IMR-90 (cell line): Measurements from ENCODE around the gene HPSE. TPM values are rescaled to one million over a fixed set of nuclear protein-coding genes. Genes with fewer than 3 reads are reported as not detected.

Experiments used
- ATAC-seq: fragments of 200-7000 bp; cut with Tn5 transposase; 2 replicates; pipeline ENCODE4 v1.9.1; 2020; ENCODE audit warnings: low read depth, mild to moderate bottlenecking, moderate library complexity
- BruUV-seq: library from RNA; stranded (reverse); fragments of 400-500 nt; replicated peaks from 2 replicates; lab custom pipeline; 2021; lab: Mats Ljungman, UMichigan
- CTCF ChIA-PET: fragments of 300-600 bp; formaldehyde crosslinking; extraction: SDS; loops from one replicate; lab custom pipeline; 2021; ENCODE audit warnings: antibody characterized with exemption; lab: Yijun Ruan, JAX
- POLR2A ChIA-PET: fragments of 300-600 bp; sonication (Branson Sonifier 250); formaldehyde crosslinking; loops from one replicate; lab custom pipeline; 2022; ENCODE audit warnings: antibody characterized with exemption; ENCODE audit not compliant: unreplicated experiment; lab: Charles Lee
- DNase-seq: peaks from one replicate; pipeline ENCODE4 v3.0.0; 2013
- H2AFZ ChIP-seq: replicated peaks from 2 replicates; pipeline ENCODE3; 2013; ENCODE audit warnings: low read length, mild to moderate bottlenecking; ENCODE audit not compliant: poor library complexity
- H2AK5ac ChIP-seq: 2 replicates; pipeline ENCODE4 v1.6.1; 2013; ENCODE audit warnings: low read depth, low read length, inconsistent platforms
- H2AK9ac ChIP-seq: replicated peaks from 2 replicates; pipeline ENCODE3; 2013; ENCODE audit warnings: mild to moderate bottlenecking, low read depth, low read length, moderate library complexity; ENCODE audit not compliant: poor library complexity
- H2BK120ac ChIP-seq: 2 replicates; pipeline ENCODE4 v1.6.1; 2013; ENCODE audit warnings: low read depth, low read length, inconsistent platforms
- H2BK15ac ChIP-seq: 3 replicates; pipeline ENCODE4 v1.6.1; 2013; ENCODE audit warnings: low read depth, low read length, inconsistent platforms
- H2BK20ac ChIP-seq: 2 replicates; pipeline ENCODE4 v1.6.1; 2013; ENCODE audit warnings: low read depth, mild to moderate bottlenecking, inconsistent platforms, low read length, moderate library complexity
- H2BK5ac ChIP-seq: 2 replicates; pipeline ENCODE4 v1.6.1; 2013; ENCODE audit warnings: mild to moderate bottlenecking, low read depth, low read length, inconsistent platforms; ENCODE audit not compliant: poor library complexity, severe bottlenecking
- H3K14ac ChIP-seq: replicated peaks from 2 replicates; pipeline ENCODE4 v1.6.1; 2013; ENCODE audit warnings: low read depth, low read length, inconsistent platforms
- H3K18ac ChIP-seq: 2 replicates; pipeline ENCODE4 v1.6.1; 2013; ENCODE audit warnings: low read depth, low read length, control low read depth
- H3K23ac ChIP-seq: 2 replicates; pipeline ENCODE4 v1.6.1; 2013; ENCODE audit warnings: low read depth, low read length, inconsistent platforms
- H3K27ac ChIP-seq: 2 replicates; pipeline ENCODE4 v1.5.1; 2013; ENCODE audit warnings: mild to moderate bottlenecking, control low read depth, low read length; ENCODE audit not compliant: insufficient read depth
- H3K27me3 ChIP-seq: 2 replicates; pipeline ENCODE4 v1.6.1; 2013; ENCODE audit warnings: low read length; ENCODE audit not compliant: control insufficient read depth, insufficient read depth
- H3K36me3 ChIP-seq: 2 replicates; pipeline ENCODE4 v1.6.1; 2013; ENCODE audit warnings: low read length, mixed read lengths; ENCODE audit not compliant: control insufficient read depth, insufficient read depth
- H3K4ac ChIP-seq: 2 replicates; pipeline ENCODE4 v1.6.1; 2013; ENCODE audit warnings: low read depth, low read length, inconsistent platforms
- H3K4me1 ChIP-seq: 2 replicates; pipeline ENCODE4 v1.6.1; 2013; ENCODE audit warnings: low read length, mixed read lengths; ENCODE audit not compliant: control insufficient read depth, insufficient read depth
- H3K4me2 ChIP-seq: 2 replicates; pipeline ENCODE4 v1.6.1; 2013; ENCODE audit warnings: low read depth, mild to moderate bottlenecking, control low read depth, low read length, moderate library complexity
- H3K4me3 ChIP-seq: 2 replicates; pipeline ENCODE4 v1.5.1; 2013; ENCODE audit warnings: low read depth, mild to moderate bottlenecking, control low read depth, low read length, moderate library complexity; ENCODE audit not compliant: insufficient read depth
- H3K56ac ChIP-seq: 2 replicates; pipeline ENCODE4 v1.6.1; 2013; ENCODE audit warnings: low read length, inconsistent platforms; ENCODE audit not compliant: insufficient read depth; ENCODE audit errors: extremely low read depth
- H3K79me1 ChIP-seq, 2 experiments: 2 replicates each; pipeline ENCODE4 v1.6.1; 2013; ENCODE audit warnings: low read length in 2 of 2, inconsistent platforms in 1 of 2, low read depth in 1 of 2
- H3K9ac ChIP-seq: 2 replicates; pipeline ENCODE4 v1.6.1; 2013; ENCODE audit warnings: low read depth, low read length, control low read depth
- H3K9me1 ChIP-seq: 2 replicates; pipeline ENCODE4 v1.6.1; 2013; ENCODE audit warnings: low read length, inconsistent platforms; ENCODE audit not compliant: insufficient read depth
- H3K9me3 ChIP-seq: 2 replicates; pipeline ENCODE4 v1.6.1; 2013; ENCODE audit warnings: low read length; ENCODE audit not compliant: control insufficient read depth, insufficient read depth
- H4K20me1 ChIP-seq: 2 replicates; pipeline ENCODE4 v1.6.1; 2013; ENCODE audit warnings: low read length, inconsistent platforms; ENCODE audit not compliant: insufficient read depth
- H4K5ac ChIP-seq: 2 replicates; pipeline ENCODE4 v1.6.1; 2013; ENCODE audit warnings: mild to moderate bottlenecking, low read depth, low read length, control low read depth
- H4K8ac ChIP-seq, 2 experiments: 2 replicates each; pipeline ENCODE4 v1.6.1; 2013; ENCODE audit warnings: low read depth in 2 of 2, low read length in 2 of 2, control low read depth in 1 of 2, inconsistent platforms in 1 of 2
- H4K91ac ChIP-seq: 2 replicates; pipeline ENCODE4 v1.6.1; 2013; ENCODE audit warnings: low read depth, low read length, inconsistent platforms; ENCODE audit not compliant: insufficient read depth
- BHLHE40 ChIP-seq: fragments of 150-350 bp; IDR thresholded peaks from 2 replicates; pipeline ENCODE4 v1.6.1; 2016; ENCODE audit warnings: mild to moderate bottlenecking, low read depth, low read length
- CEBPB ChIP-seq: IDR thresholded peaks from 2 replicates; pipeline ENCODE4 v1.6.1; 2012; ENCODE audit warnings: low read depth, low read length, improper control_type of control experiment
- CHD1 ChIP-seq: IDR thresholded peaks from 2 replicates; pipeline ENCODE4 v1.6.1; 2012; ENCODE audit warnings: low read depth, low read length, improper control_type of control experiment
- CTCF ChIP-seq: conservative IDR thresholded peaks from 2 replicates; pipeline ENCODE4 v1.5.1; 2012; ENCODE audit warnings: mild to moderate bottlenecking, low read depth, low read length, improper control_type of control experiment
- ELK1 ChIP-seq: fragments of 150-350 bp; IDR thresholded peaks from 2 replicates; pipeline ENCODE4 v1.6.1; 2016; ENCODE audit warnings: low read depth, mild to moderate bottlenecking, low read length, moderate library complexity, borderline replicate concordance
- FOS ChIP-seq: fragments of 150-350 bp; IDR thresholded peaks from 2 replicates; pipeline ENCODE4 v1.6.1; 2016; ENCODE audit warnings: low read depth, low read length
- MAFK ChIP-seq: IDR thresholded peaks from 2 replicates; pipeline ENCODE4 v1.6.1; 2012; ENCODE audit warnings: low read depth, low read length, improper control_type of control experiment
- MAZ ChIP-seq: IDR thresholded peaks from 2 replicates; pipeline ENCODE4 v1.6.1; 2012; ENCODE audit warnings: low read depth, mild to moderate bottlenecking, low read length, improper control_type of control experiment, moderate library complexity, borderline replicate concordance
- MXI1 ChIP-seq: IDR thresholded peaks from 2 replicates; pipeline ENCODE4 v1.6.1; 2012; ENCODE audit warnings: low read depth, mild to moderate bottlenecking, low read length, moderate library complexity, borderline replicate concordance
- NFE2L2 ChIP-seq: fragments of 150-350 bp; IDR thresholded peaks from 2 replicates; pipeline ENCODE4 v1.6.1; 2016; ENCODE audit warnings: low read depth, mild to moderate bottlenecking, low read length
- POLR2A ChIP-seq: IDR thresholded peaks from 2 replicates; pipeline ENCODE4 v1.6.1; 2012; ENCODE audit warnings: mild to moderate bottlenecking, low read depth, low read length
- RAD21 ChIP-seq: IDR thresholded peaks from 2 replicates; pipeline ENCODE4 v1.6.1; 2012; ENCODE audit warnings: low read length, improper control_type of control experiment
- RCOR1 ChIP-seq: IDR thresholded peaks from 2 replicates; pipeline ENCODE4 v1.6.1; 2012; ENCODE audit warnings: mild to moderate bottlenecking, low read length, improper control_type of control experiment; ENCODE audit not compliant: insufficient replicate concordance
- RFX5 ChIP-seq: IDR thresholded peaks from 2 replicates; pipeline ENCODE4 v1.8.0; 2012; ENCODE audit warnings: low read depth, mild to moderate bottlenecking, low read length, moderate library complexity
- SMC3 ChIP-seq: fragments of 150-350 bp; IDR thresholded peaks from 2 replicates; pipeline ENCODE4 v1.6.1; 2016; ENCODE audit warnings: low read depth, mild to moderate bottlenecking, antibody characterized with exemption, low read length, moderate library complexity
- USF2 ChIP-seq: fragments of 150-350 bp; IDR thresholded peaks from 2 replicates; pipeline ENCODE4 v1.6.1; 2017; ENCODE audit warnings: mild to moderate bottlenecking, antibody characterized with exemption, low read length, low read depth
- WGBS, 2 experiments: methylation state at CpG; one replicate each; pipeline versions ENCODE4 v1.1.5 to v1.1.7; 2013; ENCODE audit warnings: missing lambda C conversion rate in 2 of 2; ENCODE audit not compliant: insufficient read length in 1 of 2; ENCODE audit errors: extremely low coverage in 2 of 2; 5-methylcytosine and 5-hydroxymethylcytosine counted together
- dilution Hi-C: fragments of 300-500 bp; cut with HindIII; formaldehyde crosslinking; loops from one replicate; pipeline ENCODE4 v1.14.3; 2018; ENCODE audit warnings: low sequenced_read_pairs; ENCODE audit not compliant: unreplicated experiment
- in situ Hi-C: fragments of 300-500 bp; cut with MboI; formaldehyde crosslinking; loops from 3 replicates; pipeline ENCODE4 v1.14.3; 2019; ENCODE audit warnings: low sequenced_read_pairs, inconsistent platforms, mixed read lengths
- intact Hi-C: fragments of 100-400 bp; cut with micrococcal nuclease; formaldehyde crosslinking; loops from 2 replicates; pipeline ENCODE4 v1.10.0; 2022
- polyA plus RNA-seq, 3 experiments: library from polyadenylated mRNA; depleted of rRNA; stranded (reverse); fragments of >200 nt; gene quantifications; 2 replicates each; pipeline ENCODE4 v1.2.3, GENCODE V29; 2012; ENCODE audit warnings: low replicate concordance in 1 of 3
- total RNA-seq: library from RNA; depleted of rRNA; stranded (reverse); fragments of >200 nt; gene quantifications from 2 replicates; pipeline ENCODE4 v1.2.3, GENCODE V29; 2012

Gene HPSE
- total and polyA plus RNA-seq, 2 of the 4 experiments (the other 2 are of a cell fraction), result under 0.01 to 0.09 TPM

- CTCF ChIA-PET, result interaction anchor here (1.1 to 1.9 kb wide), 2 partner anchors 8 to 13 kb away, joined by 3 to 5 read pairs; no protein-coding TSS in a partner anchor
Observed at GRCh38 chr4:83370640-83370906, 35.9 kb upstream of the HPSE start.

More at GRCh38 chr4:83370640-83370906, 35.9 kb upstream of the HPSE start:
- Histone ChIP-seq H3K27me3 (peaks cover 18% of the 10 kb centered on the region), H3K4ac (no peak overlapping the region), H3K4me2 (no peak overlapping the region), H3K23ac (no peak overlapping the region), H2AFZ (no peak overlapping the region), H2AK9ac (no peak overlapping the region), H4K91ac (no peak overlapping the region), H3K4me1 (no peaks in the 10 kb centered on the region), H3K4me3 (no peak overlapping the region), H3K9me1 (no peaks in the 10 kb centered on the region), H2BK15ac (no peak overlapping the region), H4K20me1 (no peaks in the 10 kb centered on the region), H2BK5ac (no peak overlapping the region), H4K5ac (no peak overlapping the region), H3K27ac (no peak overlapping the region), H3K9ac (no peak overlapping the region), H4K8ac (no peak overlapping the region), H3K14ac (no peak overlapping the region), H3K56ac (no peak overlapping the region), H2BK20ac (no peak overlapping the region), H3K79me1 (no peaks in the 10 kb centered on the region), H2AK5ac (no peak overlapping the region), H3K36me3 (no peaks in the 10 kb centered on the region), H2BK120ac (no peak overlapping the region), H3K9me3 (no peaks in the 10 kb centered on the region), H3K18ac (no peak overlapping the region)
- no peak for TF ChIP-seq CTCF
- no peak for TF ChIP-seq RAD21
- no peak for TF ChIP-seq POLR2A
- no peak for TF ChIP-seq SMC3
- no peak for TF ChIP-seq CEBPB
- no peak for TF ChIP-seq RCOR1
- TF ChIP-seq BHLHE40, result no peak
- no peak for TF ChIP-seq RFX5
- TF ChIP-seq ELK1, result no peak
- no peak for TF ChIP-seq MXI1
- no peak for TF ChIP-seq CHD1
- no peak for TF ChIP-seq MAZ
- no peak for TF ChIP-seq USF2
- no peak for TF ChIP-seq MAFK
- no peak for TF ChIP-seq FOS
- TF ChIP-seq NFE2L2, result no peak
- no peak; the same call in 1 of the 2 replicates for ATAC-seq
- DNase-seq, result peak; percentile 24
- dilution Hi-C loops (no loop called here), intact Hi-C loops (no loop called here), in situ Hi-C loops (no loop called here)
- POLR2A ChIA-PET, result no interaction called here
- BruUV-seq, result no TSS peak
- no CpG with 5 or more reads among the region's 1 CpG for WGBS, 2 experiments
